ENCODE data around the gene MRPL17. TPM values are rescaled to one million over a fixed set of nuclear protein-coding genes. Genes with fewer than 3 reads are reported as not detected.

The MRPL17 gene
- total RNA-seq, 1 experiment from 2014 or later = 98.5 TPM

DNA sequence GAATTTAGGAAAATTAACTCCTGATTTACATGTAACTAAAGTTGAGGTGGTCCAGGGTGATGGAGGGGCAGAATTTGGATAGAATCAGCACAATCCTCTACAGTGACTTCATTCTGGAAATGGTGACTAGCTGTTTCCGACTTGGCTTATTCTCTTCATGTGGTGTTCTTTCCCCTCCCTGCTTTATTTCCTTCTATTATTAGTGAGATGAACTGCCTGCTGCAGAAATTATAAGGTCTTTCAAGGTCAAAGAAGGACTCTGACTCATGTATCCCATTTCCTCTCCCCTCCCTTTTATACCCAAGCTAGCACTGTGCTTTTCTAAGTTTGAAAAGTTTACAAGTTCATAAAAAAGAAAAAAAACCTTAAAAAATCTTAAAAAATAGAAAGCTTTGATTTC lies 12.2 kb upstream of the MRPL17 start:
- Histone ChIP-seq H3K36me3 (ENCODE audit: insufficient read depth, low read length, poor library complexity, severe bottlenecking) (no peaks in the 10 kb centered on the region), H3K9me3 (ENCODE audit: low read depth, low read length, poor library complexity, severe bottlenecking) (no peaks in the 10 kb centered on the region), H3K4me3 (ENCODE audit: low read depth, low read length, poor library complexity, severe bottlenecking) (no peak overlapping the region), H3K4me1 (ENCODE audit: insufficient read depth, low read length, poor library complexity, severe bottlenecking) (peaks cover 5% of the 10 kb centered on the region), H3K27ac (ENCODE audit: low read depth, low read length, poor library complexity, severe bottlenecking) (no peak overlapping the region), H3K27me3 (replicated peaks; ENCODE audit: insufficient read depth, low read depth, low read length, poor library complexity) (no peaks in the 10 kb centered on the region)
- no TSS peak for BruUV-seq (replicated peaks)
- peak; percentile 37 for DNase-seq (ENCODE audit: low spot score)
- no peak for TF ChIP-seq EZH2 (IDR thresholded peaks at IDR 0.05; ENCODE audit: borderline replicate concordance, low read depth, low read length, poor library complexity, severe bottlenecking)
- TF ChIP-seq, protein P1, sequence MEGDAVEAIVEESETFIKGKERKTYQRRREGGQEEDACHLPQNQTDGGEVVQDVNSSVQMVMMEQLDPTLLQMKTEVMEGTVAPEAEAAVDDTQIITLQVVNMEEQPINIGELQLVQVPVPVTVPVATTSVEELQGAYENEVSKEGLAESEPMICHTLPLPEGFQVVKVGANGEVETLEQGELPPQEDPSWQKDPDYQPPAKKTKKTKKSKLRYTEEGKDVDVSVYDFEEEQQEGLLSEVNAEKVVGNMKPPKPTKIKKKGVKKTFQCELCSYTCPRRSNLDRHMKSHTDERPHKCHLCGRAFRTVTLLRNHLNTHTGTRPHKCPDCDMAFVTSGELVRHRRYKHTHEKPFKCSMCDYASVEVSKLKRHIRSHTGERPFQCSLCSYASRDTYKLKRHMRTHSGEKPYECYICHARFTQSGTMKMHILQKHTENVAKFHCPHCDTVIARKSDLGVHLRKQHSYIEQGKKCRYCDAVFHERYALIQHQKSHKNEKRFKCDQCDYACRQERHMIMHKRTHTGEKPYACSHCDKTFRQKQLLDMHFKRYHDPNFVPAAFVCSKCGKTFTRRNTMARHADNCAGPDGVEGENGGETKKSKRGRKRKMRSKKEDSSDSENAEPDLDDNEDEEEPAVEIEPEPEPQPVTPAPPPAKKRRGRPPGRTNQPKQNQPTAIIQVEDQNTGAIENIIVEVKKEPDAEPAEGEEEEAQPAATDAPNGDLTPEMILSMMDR (conservative IDR thresholded peaks at IDR 0.05; ENCODE audit: low read depth, low read length) = no peak
- ChIA-PET POLR2A (ENCODE audit: low non-redundant PET) (no interaction called here), CTCF (interaction anchor here (1.5 kb wide), 1 partner anchor 12 kb away, joined by 4 read pairs; the partner anchor contains the start of gene MRPL17)
- intact Hi-C loops (cut with micrococcal nuclease; ENCODE audit: unreplicated experiment) = no loop called here

DNA sequence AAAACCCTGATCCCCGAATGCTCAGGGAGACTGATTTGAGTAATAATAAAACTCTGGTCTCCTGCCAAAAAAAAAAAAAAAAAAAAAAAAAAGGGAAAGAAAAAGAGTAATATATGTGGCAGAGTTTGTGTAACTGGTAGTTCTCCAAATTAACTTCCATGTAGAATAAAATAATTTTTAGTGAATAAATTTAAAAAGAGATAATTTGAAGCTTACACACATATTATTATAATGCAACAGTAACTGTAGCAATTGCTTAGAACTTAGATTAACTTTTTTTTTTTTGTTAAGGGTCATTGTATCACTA lies 11.0 kb upstream of the MRPL17 start:
- no peaks in the 10 kb centered on the region for H3K36me3 ChIP-seq (ENCODE audit: insufficient read depth, low read length, poor library complexity, severe bottlenecking)
- intact Hi-C loops (cut with micrococcal nuclease; ENCODE audit: unreplicated experiment) = no loop called here
- no peaks in the 10 kb centered on the region for H3K9me3 ChIP-seq (ENCODE audit: low read depth, low read length, poor library complexity, severe bottlenecking)
- CTCF ChIA-PET = interaction anchor here (0.7 to 0.9 kb wide), 2 partner anchors 163 to 309 kb away, joined by 10 to 18 read pairs; no protein-coding TSS in a partner anchor
- H3K4me3 ChIP-seq (ENCODE audit: low read depth, low read length, poor library complexity, severe bottlenecking) = no peak overlapping the region
- no peak overlapping the region for H3K27ac ChIP-seq (ENCODE audit: low read depth, low read length, poor library complexity, severe bottlenecking)
- TSS peak; percentile 31 for BruUV-seq (replicated peaks)
- H3K4me1 ChIP-seq (ENCODE audit: insufficient read depth, low read length, poor library complexity, severe bottlenecking) = peaks cover 5% of the 10 kb centered on the region
- H3K27me3 ChIP-seq (replicated peaks; ENCODE audit: insufficient read depth, low read depth, low read length, poor library complexity) = no peaks in the 10 kb centered on the region
- POLR2A ChIA-PET (ENCODE audit: low non-redundant PET) = no interaction called here
- no peak for TF ChIP-seq EZH2 (IDR thresholded peaks at IDR 0.05; ENCODE audit: borderline replicate concordance, low read depth, low read length, poor library complexity, severe bottlenecking)
- TF ChIP-seq, protein P1 (conservative IDR thresholded peaks at IDR 0.05; ENCODE audit: low read depth, low read length) = no peak
- DNase-seq (ENCODE audit: low spot score) = no peak

- TF ChIP-seq, protein P1 (conservative IDR thresholded peaks at IDR 0.05; ENCODE audit: low read depth, low read length) = no peak
- TF ChIP-seq EZH2 (IDR thresholded peaks at IDR 0.05; ENCODE audit: borderline replicate concordance, low read depth, low read length, poor library complexity, severe bottlenecking) = no peak
- intact Hi-C loops (cut with micrococcal nuclease; ENCODE audit: unreplicated experiment) = no loop called here
- no peaks in the 10 kb centered on the region for H3K36me3 ChIP-seq (ENCODE audit: insufficient read depth, low read length, poor library complexity, severe bottlenecking)
- H3K27me3 ChIP-seq (replicated peaks; ENCODE audit: insufficient read depth, low read depth, low read length, poor library complexity) = no peaks in the 10 kb centered on the region
- CTCF ChIA-PET = interaction anchor here (0.7 to 0.9 kb wide), 2 partner anchors 163 to 308 kb away, joined by 10 to 18 read pairs; no protein-coding TSS in a partner anchor
- DNase-seq (ENCODE audit: low spot score) = peak; percentile 87
- no peaks in the 10 kb centered on the region for H3K9me3 ChIP-seq (ENCODE audit: low read depth, low read length, poor library complexity, severe bottlenecking)
- H3K27ac ChIP-seq (ENCODE audit: low read depth, low read length, poor library complexity, severe bottlenecking) = peak overlapping the region; percentile 30
- no peak overlapping the region for H3K4me3 ChIP-seq (ENCODE audit: low read depth, low read length, poor library complexity, severe bottlenecking)
- POLR2A ChIA-PET (ENCODE audit: low non-redundant PET) = no interaction called here
- H3K4me1 ChIP-seq (ENCODE audit: insufficient read depth, low read length, poor library complexity, severe bottlenecking) = peaks cover 5% of the 10 kb centered on the region
- BruUV-seq (replicated peaks) = TSS peak; percentile 69
Observed at GRCh38 chr11:6693342-6694228, 10.4 kb upstream of the MRPL17 start.

Data from A673 (cell line).